ENCODE data around the gene CEP112. TPM values are rescaled to one million over a fixed set of nuclear protein-coding genes. Genes with fewer than 3 reads are reported as not detected.

The CEP112 gene
- polyA plus RNA-seq, 4 donors, result 14.2 to 20.3 (median 14.3) TPM

DNA sequence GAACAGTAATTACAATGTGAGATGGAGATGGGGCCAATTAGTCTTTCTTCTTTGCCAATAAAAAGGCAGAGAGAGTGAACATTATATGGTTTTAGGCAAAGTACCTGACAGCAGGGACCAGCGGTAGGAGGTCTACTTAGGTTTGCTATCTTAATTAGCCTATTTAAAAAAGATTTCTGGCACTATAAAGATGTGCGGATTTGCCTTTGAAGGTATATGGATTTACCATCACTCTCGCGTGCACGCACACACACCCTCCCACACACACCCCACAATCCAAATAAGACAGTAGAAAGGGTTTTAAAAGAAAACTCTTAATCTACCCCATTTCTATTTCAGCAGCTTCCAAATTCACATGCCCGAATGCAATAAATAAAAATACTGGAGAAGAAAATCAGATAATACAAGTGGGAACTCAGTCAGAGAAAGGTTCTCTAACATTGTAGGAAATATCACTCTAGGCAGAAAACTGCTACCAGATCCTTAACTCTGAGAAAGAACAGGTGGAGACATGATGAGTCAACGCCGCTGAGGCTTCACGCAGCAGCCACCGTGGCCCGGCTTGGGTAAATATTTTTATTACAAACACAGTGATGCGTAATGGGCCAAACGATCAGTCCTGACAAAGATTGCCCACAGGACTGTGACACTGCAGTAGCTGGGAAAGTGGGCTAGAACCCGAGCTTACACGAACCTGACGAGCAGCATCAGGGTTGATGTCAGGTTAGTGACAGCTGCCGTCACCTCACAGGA lies 563.9 kb downstream of the CEP112 start:
- peak in 2 of 4 donors; percentile 31 to 38 for DNase-seq (ENCODE audit: low read depth in 4 of 4, low spot score in 2 of 4)

DNA sequence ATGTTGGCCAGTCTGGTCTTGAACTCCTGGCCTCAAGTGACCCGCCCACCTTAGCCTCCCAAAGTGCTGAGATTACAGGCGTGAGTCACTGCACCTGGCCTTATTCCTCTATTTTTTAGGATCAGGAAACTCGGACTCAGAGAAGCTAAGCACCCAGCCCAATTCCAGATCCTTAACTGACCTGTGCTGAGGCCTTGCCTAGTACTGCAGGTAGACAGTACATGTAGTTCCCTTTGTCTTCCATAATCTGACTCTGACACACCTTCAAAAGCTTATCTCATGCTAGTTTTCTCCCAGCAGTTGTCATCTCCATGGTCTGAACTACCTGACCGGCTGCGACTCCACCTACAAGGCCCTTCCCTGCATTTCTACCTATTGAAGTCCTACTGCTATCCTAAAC lies 564.8 kb downstream of the CEP112 start:
- DNase-seq (ENCODE audit: low read depth in 4 of 4, low spot score in 2 of 4), result no peak

DNA sequence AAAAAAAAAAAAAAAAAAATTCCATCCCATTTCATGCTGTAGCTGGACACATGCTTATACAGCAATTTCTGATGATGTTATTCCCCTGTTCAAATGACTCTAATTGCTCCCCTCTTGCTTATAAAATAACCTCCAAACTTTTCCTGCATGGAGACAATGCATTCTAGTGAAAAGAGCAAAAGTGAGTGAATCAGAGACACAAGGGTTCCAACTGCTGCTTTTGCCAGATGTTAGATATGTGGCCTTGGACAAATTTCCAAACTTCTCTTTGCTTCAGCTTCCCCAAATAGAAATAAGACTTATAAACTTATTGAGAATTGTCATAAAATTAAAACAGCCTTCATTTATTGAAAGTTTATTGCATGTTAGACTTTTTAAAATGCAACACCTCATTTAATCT lies 565.5 kb downstream of the CEP112 start:
- no peak for DNase-seq (ENCODE audit: low read depth in 4 of 4, low spot score in 2 of 4)

DNA sequence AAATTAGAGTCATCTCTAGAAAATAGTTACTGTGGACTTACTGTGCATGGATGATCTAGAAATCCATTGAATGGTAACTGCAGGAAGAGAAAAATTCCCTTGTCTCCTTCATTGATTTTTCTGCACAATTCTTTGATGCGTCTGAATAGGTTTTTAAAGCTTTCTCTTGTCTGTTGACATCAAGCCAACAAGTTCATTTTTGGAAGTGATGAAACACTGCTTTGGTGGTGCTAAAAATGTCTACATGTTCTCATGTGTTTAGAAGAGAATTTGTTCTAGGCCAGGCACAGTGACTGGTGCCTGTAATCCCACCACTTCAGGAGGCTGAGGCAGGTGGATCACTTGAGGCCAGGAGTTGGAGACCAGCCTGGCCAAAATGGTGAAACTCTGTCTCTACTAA lies 573.4 kb downstream of the CEP112 start:
- no peak for DNase-seq (ENCODE audit: low read depth in 4 of 4, low spot score in 2 of 4)

DNA sequence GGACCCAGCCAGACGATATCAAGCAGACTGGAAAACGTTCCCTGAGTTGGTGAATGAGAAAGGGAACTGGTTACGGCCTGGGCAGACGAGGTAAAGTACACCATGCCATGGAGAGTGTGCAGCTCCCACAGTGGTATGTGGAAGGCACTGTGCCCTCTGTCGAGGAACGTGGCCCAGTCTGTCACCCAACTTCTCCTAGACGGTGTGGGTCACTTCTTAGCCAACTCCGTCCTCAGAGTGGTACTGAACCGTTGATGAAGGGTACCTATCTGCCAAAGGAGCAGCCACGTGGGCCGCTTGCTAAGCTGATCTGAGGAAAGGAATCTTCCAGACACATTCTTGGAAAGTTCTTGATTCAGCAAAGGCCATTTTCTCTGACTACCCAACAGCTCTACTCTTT lies 574.4 kb downstream of the CEP112 start:
- no peak for DNase-seq (ENCODE audit: low read depth in 4 of 4, low spot score in 2 of 4)

DNA sequence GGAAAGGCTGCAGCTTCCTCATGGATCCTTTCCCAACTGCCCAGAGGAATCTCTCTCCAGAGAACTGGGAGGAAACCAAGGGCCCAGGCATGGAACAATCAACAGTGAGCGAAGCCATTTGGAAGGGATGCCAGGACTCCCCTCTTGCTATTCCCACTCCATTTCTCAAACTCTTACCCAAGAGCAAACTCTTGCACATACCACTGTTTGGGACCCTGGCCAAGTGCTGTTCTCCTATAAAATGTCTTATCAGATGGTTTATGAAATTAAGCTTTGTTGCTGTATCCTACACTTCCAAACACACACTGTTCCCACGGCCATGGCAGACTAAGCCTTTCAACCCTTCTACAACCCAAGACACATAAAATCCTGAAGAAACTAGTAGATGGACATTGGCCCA lies 582.2 kb downstream of the CEP112 start:
- DNase-seq (ENCODE audit: low read depth in 4 of 4, low spot score in 2 of 4), result no peak

DNA sequence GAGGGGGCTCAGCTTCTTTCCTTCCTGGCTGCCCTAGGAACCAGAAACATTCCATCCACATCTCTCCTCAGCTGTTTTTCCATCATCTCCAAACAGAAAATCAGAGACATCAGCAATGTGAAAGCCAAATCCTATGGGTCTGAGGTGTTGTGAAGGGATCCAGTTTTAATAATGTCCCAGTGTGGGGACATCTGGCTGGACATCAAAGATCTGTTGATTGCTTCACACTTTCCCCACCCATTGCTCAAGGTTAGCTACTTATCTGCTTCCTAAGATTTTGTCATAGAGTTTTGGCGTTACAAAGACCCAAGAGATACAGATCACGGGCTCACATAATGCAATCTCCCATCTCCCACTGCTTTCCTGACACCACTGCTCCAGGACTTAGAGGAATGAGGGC lies 582.6 kb downstream of the CEP112 start:
- DNase-seq (ENCODE audit: low read depth in 4 of 4, low spot score in 2 of 4), result no peak

DNA sequence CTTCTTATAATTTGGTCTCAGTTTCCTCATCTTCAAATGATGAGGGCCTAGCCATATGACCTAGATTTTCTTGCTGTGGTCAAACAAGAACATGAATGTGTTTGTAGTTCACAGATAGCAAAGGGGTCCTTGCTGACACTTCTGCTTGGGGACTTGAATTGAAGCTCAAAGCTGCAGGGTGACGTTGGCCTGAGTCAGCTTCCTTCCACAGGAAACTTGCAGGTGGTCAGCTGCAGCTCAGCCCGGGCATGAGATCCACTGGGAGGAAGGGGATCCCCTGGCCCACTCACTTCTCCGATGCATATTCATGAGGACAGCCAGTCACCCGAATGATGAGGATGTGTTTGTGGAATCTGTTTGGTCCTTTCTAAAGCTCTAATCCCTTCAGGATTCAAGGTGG lies 587.9 kb downstream of the CEP112 start:
- DNase-seq (ENCODE audit: low read depth in 4 of 4, low spot score in 2 of 4), result no peak

DNA sequence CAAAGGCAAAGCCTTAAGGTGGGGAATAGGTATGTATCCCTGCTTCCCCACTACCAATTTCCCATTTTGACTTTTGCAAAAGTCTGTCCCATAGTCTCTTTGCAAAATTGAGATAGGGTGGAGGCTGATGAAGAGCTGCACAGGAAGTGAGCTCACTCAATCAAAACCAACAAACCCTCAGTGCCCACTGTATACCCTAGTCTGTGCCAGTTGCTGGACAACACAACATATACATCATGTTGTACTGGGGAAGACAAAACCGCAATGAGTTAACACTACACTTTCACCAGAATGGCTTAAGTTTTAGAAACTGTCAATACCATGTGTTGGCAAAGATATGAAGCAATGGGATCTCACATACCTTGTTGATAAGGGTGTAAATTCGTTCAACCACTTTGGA lies 590.1 kb downstream of the CEP112 start:
- no peak for DNase-seq (ENCODE audit: low read depth in 4 of 4, low spot score in 2 of 4)

DNA sequence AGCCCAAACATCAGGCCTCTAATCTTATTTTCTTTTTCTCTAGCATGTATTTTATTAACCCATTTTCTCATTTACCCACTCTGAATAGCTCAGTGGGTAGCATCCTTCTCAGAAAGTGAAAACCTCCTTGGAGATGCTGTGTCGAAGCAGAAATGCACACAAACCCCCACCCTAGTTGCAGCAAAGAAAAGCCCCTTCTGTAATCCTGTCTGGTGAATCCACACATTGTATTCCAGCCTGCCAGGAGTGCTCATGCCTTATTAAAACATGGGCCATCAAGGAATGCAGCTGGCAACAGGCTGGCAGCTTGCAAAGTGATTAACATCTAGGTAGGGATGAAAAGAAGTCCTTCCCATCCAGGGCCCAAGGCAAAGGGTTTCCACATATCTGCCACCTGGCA lies 590.8 kb downstream of the CEP112 start:
- no peak for DNase-seq (ENCODE audit: low read depth in 4 of 4, low spot score in 2 of 4)

DNA sequence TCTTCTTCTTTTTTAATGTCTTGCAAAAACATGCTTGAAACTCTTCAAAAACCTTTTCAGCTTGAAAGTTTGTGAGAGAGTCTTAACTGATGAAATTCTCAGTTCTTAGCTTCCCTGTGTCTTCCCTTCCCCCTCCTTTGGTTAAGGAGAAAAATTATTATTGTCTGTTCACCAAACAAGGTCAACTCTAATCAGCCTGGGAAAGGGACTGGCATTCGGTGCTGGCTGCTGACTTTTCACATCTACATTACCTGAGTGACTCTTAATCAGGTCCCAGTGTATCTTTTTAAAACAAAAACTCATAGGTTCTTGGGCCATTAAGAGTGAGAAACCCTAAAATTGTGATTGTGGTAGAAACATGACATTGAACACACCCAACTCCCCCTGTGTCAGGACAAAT lies 591.4 kb downstream of the CEP112 start:
- DNase-seq (ENCODE audit: low read depth in 4 of 4, low spot score in 2 of 4), result no peak

DNA sequence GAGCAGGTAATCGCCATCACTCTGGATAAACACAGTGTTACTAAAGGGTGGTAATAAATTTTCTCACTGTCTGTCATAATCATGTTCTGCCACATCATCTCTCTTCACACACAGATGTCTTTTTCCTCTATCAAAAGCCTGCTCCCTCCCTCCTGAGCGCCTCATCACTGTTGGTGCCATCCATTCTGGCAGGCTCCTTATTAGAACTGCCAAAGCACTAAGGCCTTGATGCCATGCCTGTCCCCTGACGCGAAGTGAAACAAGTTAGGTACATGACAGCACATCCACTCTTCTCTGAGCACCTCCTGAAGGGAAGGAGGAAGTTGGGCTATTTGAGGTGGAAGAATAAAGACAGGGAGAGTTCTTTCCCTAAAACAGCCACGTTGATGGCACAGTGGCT lies 592.3 kb downstream of the CEP112 start:
- no peak for DNase-seq (ENCODE audit: low read depth in 4 of 4, low spot score in 2 of 4)

DNA sequence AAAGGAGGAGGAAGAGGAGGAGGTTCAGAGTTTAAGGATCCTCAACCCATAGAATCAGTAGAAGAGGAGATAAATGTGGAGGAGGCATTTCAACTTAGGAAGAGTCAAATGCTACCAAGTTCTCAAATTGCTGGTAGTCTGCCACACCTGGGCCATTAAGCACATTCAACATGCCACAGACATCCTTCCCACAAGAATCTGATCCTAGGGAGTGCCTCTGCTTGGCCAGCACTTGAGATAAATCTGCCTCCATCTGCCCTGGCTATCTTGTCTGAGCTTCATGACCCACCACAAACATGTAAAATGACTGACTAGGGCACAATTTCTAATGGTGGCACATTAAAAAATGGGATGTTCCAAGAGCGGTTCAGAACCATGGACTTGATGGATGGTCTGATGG lies 593.2 kb downstream of the CEP112 start:
- no peak for DNase-seq (ENCODE audit: low read depth in 4 of 4, low spot score in 2 of 4)

DNA sequence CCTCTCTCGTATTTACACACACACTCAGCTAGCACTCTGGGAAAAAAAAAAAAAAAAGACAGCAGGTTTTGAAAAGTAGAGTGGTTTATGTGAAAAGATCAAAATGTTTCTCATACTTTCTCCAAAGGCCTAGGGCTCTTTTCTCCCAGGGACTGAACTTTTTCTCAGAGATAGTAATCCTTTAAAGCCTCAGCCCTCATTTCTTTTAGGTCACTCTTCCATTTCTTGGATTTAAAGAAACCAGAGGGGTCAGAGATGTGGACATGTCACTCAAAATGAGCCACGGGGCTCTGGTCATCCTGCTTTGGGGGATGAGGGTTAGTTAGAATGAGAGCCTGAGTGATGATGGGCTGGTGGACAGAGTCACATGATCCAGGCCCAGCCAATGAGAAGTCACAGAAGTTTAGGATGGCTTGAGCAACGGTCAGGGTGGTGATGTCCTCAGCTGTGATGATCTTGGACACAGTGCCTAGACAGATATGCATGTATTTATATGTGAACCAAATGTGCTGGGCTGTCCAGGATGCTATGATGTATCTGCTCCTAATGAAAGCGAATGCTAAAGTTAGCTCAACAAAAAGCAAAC lies 596.8 kb downstream of the CEP112 start:
- no peak for DNase-seq (ENCODE audit: low read depth in 4 of 4, low spot score in 2 of 4)

DNA sequence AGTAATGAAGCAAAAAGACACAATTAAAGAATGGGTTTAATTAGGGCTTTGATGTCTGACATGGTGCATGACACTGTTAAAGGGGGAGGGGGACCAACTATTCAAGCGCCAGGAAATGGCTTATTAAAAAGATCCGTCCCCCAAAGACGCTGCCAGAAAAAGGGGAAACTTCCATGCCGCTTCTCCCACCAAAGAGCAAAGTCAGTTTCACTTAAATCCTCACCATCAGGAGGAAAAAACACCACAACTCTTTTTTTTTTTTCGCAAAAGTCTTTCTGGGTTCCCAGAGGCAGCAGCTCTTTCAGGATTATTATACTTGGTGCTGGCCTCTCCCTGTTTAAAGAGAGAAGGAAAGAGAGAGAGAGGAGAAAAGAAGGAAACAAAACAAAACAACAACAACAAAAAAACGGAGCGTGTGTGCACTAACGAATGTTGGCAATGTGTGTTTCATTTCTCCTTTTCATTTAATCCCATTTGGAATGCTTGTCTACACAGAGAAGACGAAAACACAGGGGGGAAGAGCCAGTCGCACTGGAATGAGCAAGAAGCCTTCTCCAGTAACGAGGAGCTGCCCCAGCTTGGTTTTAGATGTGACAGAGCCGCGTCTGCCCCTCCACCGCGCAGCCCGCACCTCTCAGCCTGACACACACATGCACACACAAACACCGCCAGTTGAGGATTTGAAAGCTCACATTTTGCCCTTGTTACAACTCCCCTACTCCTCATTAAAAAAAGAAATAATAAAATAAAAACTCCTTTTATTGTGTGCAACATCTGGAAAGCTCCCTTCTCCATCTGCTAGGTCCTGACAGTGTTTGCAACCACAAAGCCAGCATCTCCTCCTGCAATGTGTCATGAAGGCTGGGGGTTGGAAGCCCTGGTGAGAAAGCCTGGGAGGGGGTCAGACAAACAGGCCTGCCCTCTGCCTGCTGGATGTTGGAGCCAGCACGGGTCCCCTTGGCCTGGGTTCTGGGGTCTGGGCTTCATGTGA lies 597.8 kb downstream of the CEP112 start:
- DNase-seq (ENCODE audit: low read depth in 4 of 4, low spot score in 2 of 4), result no peak

DNA sequence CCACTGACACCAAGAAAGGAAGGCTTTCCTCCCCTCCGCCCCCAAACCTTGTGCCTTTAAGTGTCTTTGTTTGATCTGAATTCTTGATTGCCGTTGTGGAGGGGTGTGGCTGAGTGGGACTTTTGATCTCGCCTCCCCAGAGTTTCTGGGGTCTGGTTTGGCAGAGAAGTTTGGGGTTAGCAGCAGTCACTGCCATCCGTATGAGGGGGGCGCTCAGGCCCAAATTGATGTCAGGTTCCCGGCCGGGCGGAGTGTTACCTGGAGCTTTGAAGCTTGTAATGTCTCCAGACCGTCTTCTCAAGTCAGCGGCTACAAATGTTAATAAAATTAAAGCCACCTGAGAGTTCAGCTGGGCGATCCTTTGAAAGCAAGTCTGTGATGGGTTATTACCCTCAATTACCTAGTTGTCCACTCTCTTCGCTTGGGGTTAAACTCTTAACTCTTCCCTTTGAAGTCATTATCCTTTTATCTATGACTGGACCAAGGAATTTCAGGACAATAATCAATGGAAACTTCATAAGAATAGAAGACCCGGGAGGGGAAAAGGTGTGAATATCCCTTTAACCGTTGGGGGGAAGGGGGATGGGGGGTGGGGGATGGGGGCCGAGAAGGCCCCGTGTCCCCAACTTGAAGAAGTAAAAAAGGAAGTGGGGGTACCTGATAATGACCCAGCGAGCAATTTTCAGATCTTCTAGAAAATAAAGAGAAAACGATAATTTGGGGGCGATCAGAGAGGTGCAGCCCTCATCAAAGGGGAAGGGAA lies 598.7 kb downstream of the CEP112 start:
- DNase-seq (ENCODE audit: low read depth in 4 of 4, low spot score in 2 of 4), result no peak

DNA sequence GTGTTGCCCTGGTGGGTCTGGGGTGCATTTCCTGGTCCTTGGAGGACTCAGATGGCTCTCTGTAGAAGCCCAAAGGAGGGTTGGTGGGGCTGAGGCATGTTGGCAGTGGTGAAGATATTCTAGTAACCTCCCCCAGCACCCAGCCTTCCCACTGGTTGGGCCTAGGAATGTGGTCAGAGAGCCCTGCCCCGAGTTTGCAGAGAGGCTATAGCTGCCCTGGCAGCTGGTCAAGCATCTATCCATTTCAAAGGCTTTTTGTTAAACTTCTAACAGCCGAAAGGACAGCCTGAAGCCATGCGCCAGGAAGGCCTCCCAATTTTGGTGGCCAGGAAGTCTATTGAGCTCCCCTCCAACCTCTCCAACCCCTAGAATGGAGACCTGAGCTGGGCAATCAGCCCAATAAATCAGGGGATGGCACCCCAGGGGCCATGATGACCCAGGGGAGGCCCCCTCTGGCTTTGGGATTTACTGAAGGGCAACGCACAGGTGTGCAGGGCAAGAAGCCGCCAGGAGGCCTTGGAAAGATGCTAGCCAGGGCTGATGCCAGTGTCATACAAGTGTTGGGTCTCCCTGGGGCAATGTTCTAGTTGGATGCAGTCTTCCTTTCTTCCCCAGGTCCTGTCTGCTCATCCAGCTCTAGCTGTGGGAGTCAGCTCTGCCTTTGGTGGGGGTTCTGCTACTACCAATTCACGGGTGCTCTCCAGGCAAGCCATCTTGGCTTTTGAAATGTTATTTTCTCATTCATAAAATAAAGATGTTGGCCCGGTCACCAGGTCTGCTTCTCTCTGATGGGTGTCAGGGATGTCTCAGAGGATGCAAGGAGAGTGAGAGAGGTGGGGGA lies 599.6 kb downstream of the CEP112 start:
- no peak for DNase-seq (ENCODE audit: low read depth in 4 of 4, low spot score in 2 of 4)

DNA sequence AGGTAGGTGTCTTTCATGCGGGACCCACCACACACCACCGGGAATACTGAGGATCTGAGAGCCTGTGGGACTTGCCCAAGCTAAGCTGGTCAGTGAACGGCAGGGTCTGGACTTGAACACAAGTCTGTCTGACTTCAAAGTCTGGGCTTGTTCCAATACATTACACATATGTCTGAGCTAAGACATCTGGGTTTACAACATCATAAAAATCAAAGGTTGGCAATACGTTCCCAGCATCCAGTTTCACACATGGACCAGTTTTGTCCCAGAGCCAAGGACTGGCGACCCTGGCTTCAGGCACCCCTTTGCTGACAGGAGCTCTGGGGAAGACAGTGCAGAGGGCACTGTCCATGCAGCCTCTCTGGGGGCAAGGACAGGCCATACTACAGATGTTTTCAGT lies 602.6 kb downstream of the CEP112 start:
- no peak for DNase-seq (ENCODE audit: low read depth in 4 of 4, low spot score in 2 of 4)

DNA sequence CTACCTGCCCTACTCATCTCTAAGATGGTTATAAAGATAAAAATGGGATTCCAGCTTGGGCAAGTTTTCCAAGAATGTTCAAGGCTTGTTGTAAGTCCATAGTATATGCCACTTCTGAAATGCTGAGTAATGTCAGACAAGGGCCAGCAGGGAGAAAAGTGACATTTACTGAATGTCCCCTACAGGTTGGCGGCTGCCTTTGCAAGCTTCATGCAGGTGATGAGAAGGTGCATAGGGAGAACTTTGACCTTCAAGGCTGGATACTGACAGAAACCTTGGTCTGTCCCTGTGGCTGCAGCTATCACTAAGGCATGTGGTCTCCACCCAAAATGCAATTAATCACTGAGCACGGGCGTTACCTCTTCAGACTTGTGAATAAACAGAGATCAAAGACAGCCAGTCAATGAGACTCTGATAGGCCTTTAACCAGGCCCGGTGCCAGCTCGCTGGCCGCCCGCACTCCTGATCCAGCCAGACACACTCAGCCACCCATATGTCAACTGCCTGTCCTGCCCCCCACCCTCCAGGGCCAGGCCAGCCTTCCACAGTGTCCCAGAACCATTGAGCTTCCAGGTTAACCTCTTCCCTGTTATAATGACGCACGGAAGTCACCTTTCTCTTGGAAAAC lies 603.6 kb downstream of the CEP112 start:
- no peak for DNase-seq (ENCODE audit: low read depth in 4 of 4, low spot score in 2 of 4)
